H4 (cell line): Measurements from ENCODE around the gene FAM47E. TPM values are rescaled to one million over a fixed set of nuclear protein-coding genes. Genes with fewer than 3 reads are reported as not detected.
"Not testable (repeated sequence)": the region's sequence is repeated elsewhere in the genome, so short reads cannot be mapped to it uniquely, and the experiment has no call there.

Experiments used
- DNase-seq: peaks from one replicate; pipeline ENCODE4 v3.0.0-alpha.2; 2015; ENCODE audit warnings: low spot score
- total RNA-seq: library from RNA; depleted of rRNA; stranded (reverse); fragments of >200 nt; shearing (Covaris generic); gene quantifications from 2 replicates; pipeline ENCODE4 v1.2.3, GENCODE V29; 2014

FAM47E gene
- total RNA-seq, 1 experiment from 2014 or later, result 4.9 TPM

- DNase-seq, result no peak
Observed at GRCh38 chr4:76226418-76226817, 25.1 kb upstream of the FAM47E start.

- no peak for DNase-seq
Observed at GRCh38 chr4:76232681-76233080, 18.8 kb upstream of the FAM47E start.

- no peak for DNase-seq
Observed at GRCh38 chr4:76233083-76233482, 18.4 kb upstream of the FAM47E start.

- DNase-seq, result no peak
Observed at GRCh38 chr4:76233529-76233928, 18.0 kb upstream of the FAM47E start.

- DNase-seq, result no peak
Observed at GRCh38 chr4:76233967-76234678, 17.4 kb upstream of the FAM47E start.

- DNase-seq, result no peak
Observed at GRCh38 chr4:76234679-76235044, 16.9 kb upstream of the FAM47E start.

GRCh38 chr4:76235407-76235806, 16.1 kb upstream of the FAM47E start:
- DNase-seq, result no peak

GRCh38 chr4:76235915-76236314, 15.6 kb upstream of the FAM47E start:
- no peak for DNase-seq

- DNase-seq, result no peak
Observed at GRCh38 chr4:76238236-76238635, 13.3 kb upstream of the FAM47E start.

GRCh38 chr4:76238701-76239100, 12.8 kb upstream of the FAM47E start:
- no peak for DNase-seq

- no peak for DNase-seq
Observed at GRCh38 chr4:76240236-76240635, 11.3 kb upstream of the FAM47E start.

GRCh38 chr4:76243877-76244276, 7.6 kb upstream of the FAM47E start:
- DNase-seq, result not testable (repeated sequence)

GRCh38 chr4:76246025-76246424, 5.5 kb upstream of the FAM47E start:
- no peak for DNase-seq

GRCh38 chr4:76246852-76247251, 4.7 kb upstream of the FAM47E start:
- DNase-seq, result no peak

GRCh38 chr4:76250962-76251361, 559 bp upstream of the FAM47E start:
- DNase-seq, result no peak

GRCh38 chr4:76252271-76252653, 741 bp downstream of the FAM47E start:
- DNase-seq, result no peak

- no peak for DNase-seq
Observed at GRCh38 chr4:76253511-76253910, 2.0 kb downstream of the FAM47E start.

GRCh38 chr4:76256032-76256431, 4.5 kb downstream of the FAM47E start:
- no peak for DNase-seq

GRCh38 chr4:76256968-76257367, 5.4 kb downstream of the FAM47E start:
- DNase-seq, result no peak

- DNase-seq, result no peak
Observed at GRCh38 chr4:76257824-76258223, 6.3 kb downstream of the FAM47E start.

- no peak for DNase-seq
Observed at GRCh38 chr4:76260571-76260970, 9.1 kb downstream of the FAM47E start.

GRCh38 chr4:76265631-76266218, 14.2 kb downstream of the FAM47E start:
- DNase-seq, result no peak

- DNase-seq, result no peak
Observed at GRCh38 chr4:76266627-76267026, 15.1 kb downstream of the FAM47E start.

GRCh38 chr4:76267811-76268210, 16.3 kb downstream of the FAM47E start:
- no peak for DNase-seq
